ENCODE results near the gene RASEF.

Gene RASEF

GRCh38 chr9:83012922-83013838 is 49.8 kb downstream of the RASEF start:
- no peak for DNase-seq (ENCODE audit: low read depth)

DNA sequence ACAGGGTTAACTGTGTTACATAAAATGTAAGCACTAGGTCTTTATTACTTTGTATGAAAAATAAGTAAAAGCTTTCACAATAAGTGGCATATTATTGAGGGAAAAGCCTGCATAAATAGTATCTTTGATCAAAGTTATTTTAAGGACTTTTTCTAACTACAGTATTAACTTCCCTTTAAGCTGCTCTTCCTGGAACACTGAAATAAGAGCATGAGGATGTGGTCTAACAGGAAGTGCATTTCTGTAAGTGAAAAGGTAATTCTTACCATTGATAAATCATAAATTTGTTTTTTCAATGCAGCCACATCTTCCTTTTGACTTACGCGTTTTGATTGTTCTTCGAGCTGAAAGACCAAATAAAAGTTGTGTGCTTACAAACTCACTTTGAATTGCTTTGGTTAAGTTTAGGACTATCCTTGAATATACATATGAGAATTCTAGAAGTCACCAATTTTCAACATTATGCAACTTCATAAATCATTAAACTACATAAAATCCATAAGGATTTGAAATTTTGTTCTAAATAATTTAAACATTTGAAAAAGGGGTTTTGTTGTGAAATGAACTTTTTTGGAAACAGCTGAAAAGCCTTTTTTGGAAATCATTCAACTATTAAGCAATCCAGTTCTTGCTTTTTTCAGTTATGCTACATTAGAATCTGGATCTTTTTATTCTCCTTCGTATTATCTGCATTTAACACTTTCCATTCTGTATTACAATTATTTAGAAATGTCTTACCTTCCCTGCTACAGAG is 50.6 kb downstream of the RASEF start:
- DNase-seq (ENCODE audit: low read depth), result no peak

GRCh38 chr9:83011611-83012010 is 51.3 kb downstream of the RASEF start:
- no peak for DNase-seq (ENCODE audit: low read depth)

GRCh38 chr9:83007521-83008300 is 55.2 kb downstream of the RASEF start:
- DNase-seq (ENCODE audit: low read depth), result no peak

- DNase-seq (ENCODE audit: low read depth), result no peak
Observed at GRCh38 chr9:83006378-83006777, 56.6 kb downstream of the RASEF start.

- no peak for DNase-seq (ENCODE audit: low read depth)
Observed at GRCh38 chr9:83005963-83006362, 57.0 kb downstream of the RASEF start.

DNA sequence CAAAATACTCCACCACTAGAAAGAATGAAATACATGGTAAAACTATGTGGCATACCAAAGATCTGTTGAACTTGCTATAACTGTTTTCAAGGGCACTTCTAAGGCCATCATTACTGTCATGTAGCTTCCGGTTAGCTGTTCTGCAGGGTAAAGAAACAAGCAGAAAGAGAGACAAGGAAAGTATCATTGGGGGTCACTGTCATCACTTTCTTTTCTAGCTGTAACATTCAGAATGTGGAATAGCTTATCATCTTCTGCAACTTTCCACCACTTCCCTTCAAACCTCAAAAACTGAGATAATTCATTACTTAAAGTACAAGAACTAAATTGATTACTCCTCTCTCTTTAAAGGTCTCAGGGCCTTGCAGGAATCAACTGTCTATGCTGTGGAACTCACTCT is 57.6 kb downstream of the RASEF start:
- DNase-seq (ENCODE audit: low read depth), result no peak

- DNase-seq (ENCODE audit: low read depth), result no peak
Observed at GRCh38 chr9:83002329-83002728, 60.6 kb downstream of the RASEF start.

GRCh38 chr9:83000765-83001164 is 62.2 kb downstream of the RASEF start:
- DNase-seq (ENCODE audit: low read depth), result no peak

DNA sequence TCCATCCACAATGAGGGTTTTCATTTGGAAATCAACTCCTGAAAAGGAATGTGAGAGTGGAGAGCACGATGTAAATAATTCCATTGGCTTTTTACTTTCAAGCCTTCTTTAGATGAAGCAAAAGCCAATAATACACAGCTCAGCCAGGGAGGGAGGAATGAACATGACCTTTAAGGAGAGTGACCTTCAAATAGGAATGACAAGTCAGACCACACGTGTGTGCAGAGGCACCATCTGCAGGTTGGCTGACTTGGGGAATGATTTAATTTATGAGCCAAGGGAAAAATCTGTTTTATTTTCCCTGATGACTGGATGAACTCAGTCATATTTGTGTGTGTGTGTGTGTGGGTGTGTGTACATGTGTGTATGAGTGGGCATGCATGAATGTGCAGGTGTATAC is 64.5 kb downstream of the RASEF start:
- DNase-seq (ENCODE audit: low read depth), result no peak

GRCh38 chr9:82997476-82998140 is 65.3 kb downstream of the RASEF start:
- no peak for DNase-seq (ENCODE audit: low read depth)

GRCh38 chr9:82996941-82997340 is 66.0 kb downstream of the RASEF start:
- DNase-seq (ENCODE audit: low read depth), result no peak

DNA sequence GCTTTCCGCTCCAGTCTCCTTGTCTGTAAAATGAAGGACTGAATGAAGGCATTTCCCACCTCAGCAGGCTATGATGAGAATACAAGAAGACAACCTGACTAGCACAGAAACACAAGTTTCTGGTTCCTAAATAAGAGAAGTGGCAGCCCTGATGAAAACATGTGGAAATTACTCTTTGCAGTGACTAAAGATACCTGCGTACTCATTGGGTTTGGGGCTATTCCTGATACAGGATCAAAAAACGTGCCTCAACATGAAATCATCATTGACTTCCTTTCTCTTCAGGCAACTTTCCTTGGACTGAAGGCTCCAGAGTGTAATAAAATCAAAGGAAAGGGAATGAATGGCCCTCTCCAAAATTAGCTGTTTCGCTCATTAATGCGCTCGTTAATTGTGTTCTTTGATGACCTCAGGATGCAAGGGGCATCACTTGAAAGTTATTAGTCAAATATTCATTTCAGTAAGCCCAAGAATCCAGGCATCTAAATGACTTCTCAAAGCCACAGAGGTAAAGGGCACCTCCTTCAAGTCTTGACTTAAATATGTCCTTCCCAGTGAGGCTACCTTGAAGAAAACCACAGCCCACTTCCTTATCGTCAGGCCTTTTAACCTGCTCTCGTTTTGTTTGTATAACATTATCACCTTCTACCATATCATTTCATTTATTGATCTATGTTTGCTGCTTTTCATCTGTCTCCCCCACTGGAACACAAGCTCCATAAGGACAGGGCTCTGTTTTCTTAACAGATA is 68.9 kb downstream of the RASEF start:
- no peak for DNase-seq (ENCODE audit: low read depth)

GRCh38 chr9:82991671-82992070 is 71.3 kb downstream of the RASEF start:
- DNase-seq (ENCODE audit: low read depth), result no peak

GRCh38 chr9:82989929-82990328 is 73.0 kb downstream of the RASEF start:
- DNase-seq (ENCODE audit: low read depth), result no peak

GRCh38 chr9:82988488-82988887 is 74.5 kb downstream of the RASEF start:
- DNase-seq (ENCODE audit: low read depth), result no peak

DNA sequence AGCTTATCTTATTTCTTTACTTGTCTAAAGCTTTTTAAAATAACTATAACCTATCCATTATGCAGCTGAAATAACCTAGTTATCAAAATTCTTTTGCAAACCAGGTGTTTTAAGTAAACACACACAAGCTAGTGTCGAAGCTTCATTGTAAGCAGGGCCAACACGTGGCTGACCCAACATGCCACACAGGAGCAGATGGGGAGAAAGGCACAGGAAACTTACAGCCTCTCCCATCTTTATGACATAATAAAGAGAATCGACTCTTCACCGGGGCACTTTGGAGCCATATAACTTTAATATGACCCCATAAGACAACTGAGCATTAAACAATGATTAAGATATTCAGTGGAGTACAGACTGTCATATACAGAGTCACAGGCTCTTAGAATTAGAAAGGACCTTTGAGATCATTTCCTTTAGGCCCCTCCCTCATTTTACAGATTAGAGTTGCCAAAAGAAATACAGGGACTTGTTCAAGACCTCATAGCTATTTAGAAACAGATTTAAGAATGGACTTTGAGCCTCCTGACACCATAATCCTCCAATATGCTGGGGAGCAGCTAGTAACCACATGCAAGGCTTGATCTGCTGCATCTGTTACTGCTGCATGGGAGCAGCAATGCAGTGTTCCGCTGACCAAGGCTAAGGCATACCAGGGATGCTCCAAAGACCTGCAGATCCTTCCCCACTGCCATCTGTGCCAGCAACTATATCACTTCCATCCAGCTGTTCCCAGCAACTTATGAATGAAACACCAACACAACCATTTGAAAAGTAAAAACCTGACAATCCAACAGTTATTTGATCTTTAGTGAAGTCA is 75.4 kb downstream of the RASEF start:
- no peak for DNase-seq (ENCODE audit: low read depth)

- no peak for DNase-seq (ENCODE audit: low read depth)
Observed at GRCh38 chr9:82981552-82981951, 81.4 kb downstream of the RASEF start.

DNA sequence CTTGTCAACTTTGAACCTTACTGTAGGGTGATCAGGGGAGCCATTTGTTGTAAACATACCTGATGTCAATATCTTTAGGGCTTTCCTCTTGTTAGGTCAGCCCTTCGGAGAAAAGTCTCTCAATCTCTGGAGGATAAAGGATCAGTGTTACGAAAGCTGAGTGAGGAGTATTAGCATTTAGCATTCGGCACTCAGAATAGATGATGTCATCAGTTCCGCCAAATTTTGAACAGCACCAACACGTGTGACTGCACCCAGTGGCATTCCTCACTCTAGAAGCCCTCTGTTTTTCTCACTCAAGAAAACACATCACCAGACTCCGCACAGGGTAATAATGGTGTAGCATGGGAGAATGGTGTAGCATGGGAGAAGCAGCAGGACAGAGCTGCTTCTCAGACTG is 87.8 kb downstream of the RASEF start:
- DNase-seq (ENCODE audit: low read depth), result no peak

DNA sequence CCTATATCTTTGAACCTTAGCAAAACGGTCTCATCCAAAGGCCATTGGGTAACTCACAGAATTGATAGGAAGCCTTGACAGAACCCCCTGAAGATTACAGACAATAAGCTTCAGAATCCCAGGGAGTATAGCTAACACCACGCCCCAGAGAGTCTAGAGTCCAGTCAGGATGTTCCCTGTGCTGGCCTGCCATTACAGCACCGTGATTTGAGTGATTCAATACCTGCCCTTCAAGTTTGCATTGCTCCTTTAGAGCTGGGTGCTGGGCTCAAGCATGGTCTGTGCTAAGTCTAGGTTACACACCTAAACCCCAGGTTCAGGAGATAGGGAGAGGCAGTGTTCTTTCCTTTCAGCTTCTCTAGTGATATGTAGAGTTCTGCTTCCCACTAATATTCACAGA is 90.5 kb downstream of the RASEF start:
- no peak for DNase-seq (ENCODE audit: low read depth)

Measured in HS-27A (cell line).